GM19452 (cell line): Measurements from ENCODE around the gene WDR64.
"Not testable (repeated sequence)": the region's sequence is repeated elsewhere in the genome, so short reads cannot be mapped to it uniquely, and the experiment has no call there.

Experiments used
- ATAC-seq: cut with Tn5 transposase; IDR thresholded peaks from one replicate; pipeline ENCODE4 v1.9.1; 2021; ENCODE audit not compliant: unreplicated experiment

Gene WDR64

DNA sequence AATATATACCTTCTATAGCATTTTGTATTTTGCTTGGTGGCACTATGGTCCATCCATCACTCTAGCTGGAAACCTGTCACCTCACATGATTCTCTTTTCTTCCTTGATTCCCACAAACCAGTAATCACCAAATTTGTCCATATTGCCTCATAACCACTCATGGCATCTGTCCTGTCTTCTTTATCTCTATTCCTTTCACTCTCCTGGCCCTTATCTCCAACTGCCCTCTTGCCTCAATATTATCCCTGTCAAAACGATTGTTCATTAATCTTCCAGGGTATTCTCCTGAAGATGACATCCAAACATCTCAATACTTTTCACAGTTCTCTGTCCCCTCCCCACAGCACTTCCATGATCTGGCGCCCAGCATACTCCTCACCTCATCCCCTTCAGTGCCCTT lies 46.1 kb downstream of the WDR64 start:
- ATAC-seq, result no peak

DNA sequence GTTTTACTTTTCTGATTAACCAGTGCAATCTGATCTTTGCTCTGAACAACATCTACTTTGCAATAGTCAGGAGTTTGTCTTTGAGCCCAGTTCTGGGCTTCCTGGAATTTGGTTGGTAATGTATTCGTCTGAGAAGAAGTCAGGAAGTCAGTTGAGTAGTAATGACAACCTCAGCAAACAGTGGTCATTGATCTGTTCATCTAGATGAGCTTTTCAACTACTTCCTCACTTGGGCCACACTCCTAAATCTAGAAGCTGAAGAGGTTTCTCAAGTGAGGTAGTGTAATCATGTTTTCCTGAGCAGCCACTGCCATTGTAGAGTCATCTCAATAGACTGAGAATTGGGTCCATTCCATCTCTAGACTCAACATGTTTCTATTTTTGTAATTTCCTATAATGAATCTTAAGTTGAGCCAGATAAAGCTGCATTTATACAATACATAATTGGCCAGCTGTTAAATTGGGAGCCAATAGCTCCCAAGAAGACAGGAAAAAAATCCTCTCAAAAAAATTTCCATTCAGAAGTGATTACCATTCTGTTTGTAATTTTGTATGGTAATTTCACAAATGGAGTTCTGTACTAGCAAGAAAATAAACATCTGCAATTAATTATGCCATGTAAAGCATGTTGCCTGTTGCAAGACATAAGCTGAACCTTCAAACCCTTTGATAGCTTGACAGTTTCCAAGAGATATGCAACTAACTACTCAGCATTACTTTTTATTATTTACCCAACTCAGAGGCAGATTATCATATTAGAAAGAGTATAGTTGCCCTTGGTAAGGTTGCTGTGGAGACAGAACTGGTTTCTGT lies 49.6 kb downstream of the WDR64 start:
- no peak for ATAC-seq

GRCh38 chr1:241702442-241703373 lies 50.6 kb downstream of the WDR64 start:
- no peak for ATAC-seq

- ATAC-seq, result not testable (repeated sequence)
Observed at GRCh38 chr1:241703739-241704138, 51.7 kb downstream of the WDR64 start.

GRCh38 chr1:241706257-241706656 lies 54.2 kb downstream of the WDR64 start:
- no peak for ATAC-seq

DNA sequence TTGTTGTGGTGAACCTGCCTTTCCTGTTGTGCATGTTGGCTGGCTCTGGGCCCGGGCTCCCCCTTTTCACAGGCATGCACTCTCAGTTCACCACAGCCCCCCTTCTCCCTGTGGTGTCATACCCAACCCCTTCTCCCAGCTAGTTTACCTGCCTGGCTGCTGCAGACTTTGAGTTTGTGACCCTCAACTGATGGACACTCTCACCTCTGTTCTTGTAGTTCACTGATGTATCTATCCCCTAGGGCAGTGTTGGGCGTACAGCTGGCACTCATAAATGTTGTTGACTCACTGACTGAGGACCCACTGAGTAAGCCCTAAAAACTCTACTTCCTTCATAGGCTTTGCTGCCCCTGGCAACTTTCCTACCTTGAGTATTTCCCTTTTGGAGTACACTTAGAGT lies 54.9 kb downstream of the WDR64 start:
- ATAC-seq, result no peak

DNA sequence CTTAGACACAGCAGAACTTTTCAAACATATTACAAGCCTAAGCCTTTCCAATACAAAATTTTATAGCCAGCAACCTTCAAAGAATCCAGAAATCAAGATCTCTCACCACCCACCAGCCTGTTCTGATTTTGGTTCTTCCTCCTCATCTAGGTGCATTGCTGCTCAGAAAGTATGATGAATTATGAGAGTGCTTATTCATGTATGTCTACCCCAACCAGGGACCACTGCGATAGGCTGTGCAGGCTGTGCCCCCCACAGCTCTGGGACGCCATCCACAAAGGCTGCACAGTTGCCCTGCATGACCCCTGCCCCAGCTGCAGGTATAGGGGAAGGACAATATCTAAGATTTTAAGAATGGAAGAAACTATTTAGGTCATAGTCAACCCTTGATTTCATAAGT lies 55.4 kb downstream of the WDR64 start:
- ATAC-seq, result no peak

DNA sequence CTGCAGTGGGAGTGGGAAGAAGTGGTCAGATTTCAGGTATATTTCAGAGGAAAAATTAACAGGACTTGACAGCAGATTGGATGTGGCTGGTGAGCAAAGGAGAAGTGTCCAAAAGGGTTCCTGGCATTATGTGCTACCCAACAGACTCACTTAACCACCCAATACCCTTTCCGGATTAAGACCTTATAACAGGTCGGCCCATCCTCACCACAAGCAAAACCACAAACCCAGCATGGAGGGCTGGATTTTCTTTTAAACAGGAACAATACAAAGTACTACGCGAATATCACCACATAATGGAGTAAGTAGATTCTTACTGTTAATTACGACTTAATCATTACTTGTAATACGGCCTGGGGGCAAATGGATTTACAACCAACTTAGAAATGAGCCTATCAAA lies 59.2 kb downstream of the WDR64 start:
- ATAC-seq, result no peak

GRCh38 chr1:241713316-241713715 lies 61.2 kb downstream of the WDR64 start:
- no peak for ATAC-seq

GRCh38 chr1:241714321-241715218 lies 62.5 kb downstream of the WDR64 start:
- no peak for ATAC-seq

- no peak for ATAC-seq
Observed at GRCh38 chr1:241715435-241715834, 63.4 kb downstream of the WDR64 start.

DNA sequence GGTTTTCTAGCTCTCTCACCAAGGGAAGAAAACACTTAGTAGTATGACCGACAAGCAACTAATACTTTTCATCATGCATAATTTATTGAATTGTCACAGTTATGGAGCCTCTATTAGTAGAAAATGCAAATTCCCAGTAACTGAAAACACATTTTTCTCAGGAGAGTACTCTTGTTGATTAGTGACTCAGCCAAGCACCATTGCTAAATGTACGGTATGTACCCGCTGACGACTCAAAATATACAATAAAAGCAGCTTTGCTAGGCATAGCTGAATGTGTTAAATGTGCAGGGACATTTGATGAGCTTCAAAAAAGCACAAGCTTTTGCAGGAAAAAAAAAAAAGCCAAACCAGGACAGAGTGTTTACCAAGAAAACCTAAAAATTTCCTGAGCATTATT lies 63.9 kb downstream of the WDR64 start:
- ATAC-seq, result no peak

DNA sequence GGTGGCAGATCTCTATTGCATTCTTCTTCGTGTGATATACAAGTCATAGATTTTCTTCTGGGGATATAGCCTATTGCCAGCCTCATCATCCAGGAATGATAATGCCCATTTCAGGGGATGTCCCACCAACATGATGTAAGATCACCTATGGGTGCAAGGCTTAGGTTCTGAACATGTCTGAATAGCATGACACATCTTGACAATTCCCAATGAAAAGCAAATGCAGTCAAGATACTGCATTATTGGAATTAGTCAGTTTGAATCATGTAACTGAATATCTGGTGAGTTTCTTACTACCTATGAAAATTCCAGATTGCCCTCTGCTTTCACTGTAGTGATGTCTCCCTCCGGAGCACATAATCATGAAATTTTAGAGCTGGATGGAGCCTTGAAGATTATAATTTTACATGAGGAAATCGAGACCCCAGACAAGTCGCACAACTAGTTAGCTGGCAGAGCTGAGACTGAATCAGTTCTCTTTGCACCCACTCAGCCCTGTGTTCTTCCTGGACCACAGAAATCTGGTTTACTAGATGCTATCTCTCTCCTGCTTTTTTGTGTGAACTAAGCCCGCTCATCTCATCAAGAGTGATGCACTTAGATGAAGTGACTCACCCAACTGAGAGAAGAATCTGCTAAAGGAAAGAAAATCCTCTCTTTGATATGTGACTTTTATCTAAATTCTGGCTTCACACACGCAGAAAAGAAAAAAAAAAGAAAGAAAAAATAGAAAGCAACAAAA lies 65.0 kb downstream of the WDR64 start:
- ATAC-seq, result no peak

GRCh38 chr1:241717975-241718374 lies 65.9 kb downstream of the WDR64 start:
- no peak for ATAC-seq

DNA sequence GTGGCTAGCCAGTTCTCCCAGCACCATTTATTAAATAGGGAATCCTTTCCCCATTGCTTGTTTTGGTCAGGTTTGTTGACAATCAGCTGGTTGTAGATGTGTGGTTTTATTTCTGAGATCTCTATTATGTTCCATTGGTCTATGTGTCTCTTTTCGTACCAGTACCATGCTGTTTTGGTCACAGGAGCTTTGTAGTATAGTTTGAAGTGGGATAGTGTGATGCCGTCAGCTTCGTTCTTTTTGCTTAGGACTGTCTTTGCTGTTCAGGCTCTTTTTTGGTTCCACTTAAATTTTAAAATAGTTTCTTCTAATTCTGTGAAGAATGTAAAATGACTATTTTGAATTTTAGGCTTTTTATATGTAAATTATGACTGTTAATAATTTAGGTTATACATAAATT lies 68.9 kb downstream of the WDR64 start:
- ATAC-seq, result no peak

DNA sequence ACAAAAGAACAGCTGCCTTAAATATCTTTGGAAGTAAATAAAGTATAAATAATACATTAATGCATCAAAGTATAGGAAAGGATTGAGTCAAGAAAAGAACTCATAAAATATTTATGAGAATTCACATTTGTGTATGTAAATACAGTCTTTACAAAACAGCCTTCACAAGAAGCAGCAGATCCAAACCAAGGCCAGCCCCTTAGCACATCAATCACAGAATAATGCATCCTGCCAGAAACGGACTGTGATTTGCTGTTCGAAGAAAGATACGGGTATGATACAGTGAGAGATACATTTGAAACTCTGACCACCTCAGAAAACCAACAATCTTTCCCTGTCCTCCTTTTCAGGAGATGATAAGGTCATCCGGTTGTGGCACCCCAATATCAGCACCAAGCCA lies 70.9 kb downstream of the WDR64 start:
- ATAC-seq, result no peak

DNA sequence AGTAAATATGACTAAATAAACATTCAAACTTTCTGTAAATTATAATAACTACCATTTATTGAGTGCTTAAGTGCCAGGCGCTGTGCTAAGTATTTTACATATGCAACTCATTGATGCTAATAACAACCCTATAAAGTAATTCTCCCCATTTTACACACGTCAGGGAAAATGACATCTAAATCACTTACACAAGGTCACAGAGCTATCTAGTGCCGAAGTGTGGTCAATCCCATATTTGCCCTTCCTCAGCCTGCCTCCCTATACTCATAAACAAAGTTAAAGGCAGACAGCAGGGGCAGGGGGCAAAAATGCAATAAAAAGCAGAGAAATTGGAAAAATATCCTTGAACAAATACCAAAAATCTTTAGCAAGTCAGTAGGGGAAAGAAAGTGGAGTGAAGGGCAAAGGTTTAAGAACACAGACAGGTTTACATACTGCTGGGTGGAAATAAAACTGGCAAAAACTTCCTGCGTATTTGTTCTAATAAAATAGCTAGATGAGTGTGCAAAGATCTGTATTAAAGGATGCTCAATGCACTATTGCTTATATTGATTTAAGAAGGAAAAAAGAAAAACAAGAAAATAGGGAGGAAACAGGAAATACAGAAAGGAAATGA lies 72.8 kb downstream of the WDR64 start:
- no peak for ATAC-seq

DNA sequence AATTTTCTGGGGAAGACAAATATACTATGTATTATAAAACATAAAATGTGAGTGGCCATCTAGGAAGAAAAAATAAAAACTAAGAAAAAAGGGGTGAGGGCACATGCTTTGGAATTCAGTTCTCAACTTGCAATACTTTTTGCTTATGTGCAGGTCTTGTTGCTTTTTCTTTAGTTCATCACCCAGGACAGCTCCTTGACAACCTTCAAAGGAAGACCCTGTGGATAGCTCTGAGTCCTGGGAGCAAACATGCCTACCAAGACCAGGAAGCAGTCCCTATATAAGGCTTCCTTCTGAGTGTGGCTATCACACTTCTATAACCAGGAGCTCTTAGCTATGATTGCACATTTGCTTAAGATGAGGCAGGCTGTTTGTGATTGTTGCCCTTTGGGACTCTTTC lies 78.0 kb downstream of the WDR64 start:
- ATAC-seq, result no peak

DNA sequence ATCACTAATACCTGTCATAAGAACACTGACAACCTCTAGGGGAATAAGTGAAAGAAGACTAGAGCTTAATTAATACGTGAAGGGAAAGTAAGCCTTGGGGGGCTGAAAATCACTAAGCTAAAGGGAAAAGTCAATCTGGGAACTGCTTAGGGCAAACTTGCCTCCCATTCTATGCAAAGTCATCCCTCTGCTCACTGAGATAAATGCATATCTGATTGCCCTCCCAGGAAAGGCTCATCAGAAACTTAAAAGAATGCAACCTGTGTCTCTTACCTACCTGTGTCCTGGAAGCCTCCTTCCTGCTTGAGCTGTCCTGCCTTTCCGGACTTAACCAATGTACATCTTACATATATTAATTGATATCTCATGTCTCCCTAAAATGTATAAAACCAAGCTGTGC lies 81.8 kb downstream of the WDR64 start:
- no peak for ATAC-seq

- ATAC-seq, result no peak
Observed at GRCh38 chr1:241734533-241734932, 82.5 kb downstream of the WDR64 start.
